Measurements from ENCODE around the gene PSEN2. TPM values are rescaled to one million over a fixed set of nuclear protein-coding genes. Genes with fewer than 3 reads are reported as not detected.
"Not testable (repeated sequence)": the region's sequence is repeated elsewhere in the genome, so short reads cannot be mapped to it uniquely, and the experiment has no call there.

Gene PSEN2
- total and polyA plus RNA-seq, 2 donors (not counting 1 experiment from before 2014, with no cell fraction given) = 15.8 to 26.0 TPM

- 85% methylated on average over 5 of the region's 9 CpGs for WGBS (ENCODE audit: insufficient coverage)
- Mint-ChIP-seq H3K4me1 (peaks cover 6% of the 10 kb centered on the region), H3K4me3 (no peak overlapping the region), H3K27ac (no peak overlapping the region), H3K9me3 (ENCODE audit: insufficient read depth) (peaks cover 9% of the 10 kb centered on the region), H3K27me3 (no peaks in the 10 kb centered on the region)
- Histone ChIP-seq H3K79me2 (ENCODE audit: control insufficient read depth, insufficient read depth, low read length) (no peaks in the 10 kb centered on the region), H3K36me3 (replicated peaks in 1 of 2; ENCODE audit: control extremely low read depth in 1 of 2, control insufficient read depth in 1 of 2, extremely low read depth in 1 of 2, insufficient read depth in 2 of 2, low read length in 1 of 2) (no peaks in the 10 kb centered on the region), H3K27ac (ENCODE audit: low read length in 2 of 2) (no peak overlapping the region), H3K4me3 (ENCODE audit: control extremely low read depth in 1 of 5, extremely low read depth in 1 of 5, insufficient read depth in 1 of 5, low read depth in 2 of 5, low read length in 4 of 5) (no peak overlapping the region), H3K27me3 (replicated peaks in 1 of 4; ENCODE audit: control extremely low read depth in 1 of 4, control insufficient read depth in 3 of 4, insufficient read depth in 4 of 4, low read length in 3 of 4) (no peaks in the 10 kb centered on the region), H3K4me1 (ENCODE audit: control insufficient read depth in 2 of 2, insufficient read depth in 2 of 2, low read length in 2 of 2) (peaks cover 4 to 9% of the 10 kb centered on the region in 2 donors), H3K9ac (ENCODE audit: low read length) (no peak overlapping the region), H2AFZ (ENCODE audit: insufficient read depth, low read depth, low read length, poor library complexity, severe bottlenecking) (no peak overlapping the region), H3K4me2 (replicated peaks; ENCODE audit: low read depth, low read length, poor library complexity, severe bottlenecking) (no peak overlapping the region), H4K20me1 (ENCODE audit: control insufficient read depth, insufficient read depth, low read length, poor library complexity, severe bottlenecking) (no peaks in the 10 kb centered on the region), H3K9me3 (ENCODE audit: control extremely low read depth in 1 of 3, control insufficient read depth in 2 of 3, insufficient read depth in 1 of 3, low read length in 2 of 3) (peaks cover 0 to 14% (median 0%) of the 10 kb centered on the region in 3 donors)
- ATAC-seq (ENCODE audit: low read depth) = no peak
- DNase-seq = no peak
- POLR2A ChIA-PET = interaction anchor here (0.7 kb wide), 1 partner anchor 10 kb away, joined by 3 read pairs; no protein-coding TSS in a partner anchor
- CTCF ChIA-PET = interaction anchor here (1.0 kb wide), 1 partner anchor 206 kb away, joined by 3 read pairs; no protein-coding TSS in a partner anchor
- TF ChIP-seq EZH2 (IDR thresholded peaks at IDR 0.05; ENCODE audit: borderline replicate concordance, insufficient read depth, low read depth, low read length, poor library complexity, severe bottlenecking) (no peak), CTCF (IDR thresholded peaks at IDR 0.05) (no peak)
- intact Hi-C loops (cut with micrococcal nuclease) = no loop called here
Observed at GRCh38 chr1:226832613-226833012, 37.8 kb upstream of the PSEN2 start.

- H4K20me1 ChIP-seq (ENCODE audit: control insufficient read depth, insufficient read depth, low read length, poor library complexity, severe bottlenecking); H3K4me1 Mint-ChIP-seq; H3K4me3 ChIP-seq (ENCODE audit: control extremely low read depth in 1 of 5, extremely low read depth in 1 of 5, insufficient read depth in 1 of 5, low read depth in 2 of 5, low read length in 4 of 5); H3K36me3 ChIP-seq (replicated peaks in 1 of 2; ENCODE audit: control extremely low read depth in 1 of 2, control insufficient read depth in 1 of 2, extremely low read depth in 1 of 2, insufficient read depth in 2 of 2, low read length in 1 of 2); H2AFZ ChIP-seq (ENCODE audit: insufficient read depth, low read depth, low read length, poor library complexity, severe bottlenecking); H3K27me3 ChIP-seq (replicated peaks in 1 of 4; ENCODE audit: control extremely low read depth in 1 of 4, control insufficient read depth in 3 of 4, insufficient read depth in 4 of 4, low read length in 3 of 4); H3K27ac Mint-ChIP-seq; DNase-seq; H3K4me2 ChIP-seq (replicated peaks; ENCODE audit: low read depth, low read length, poor library complexity, severe bottlenecking); H3K9me3 Mint-ChIP-seq (ENCODE audit: insufficient read depth); H3K4me1 ChIP-seq (ENCODE audit: control insufficient read depth in 2 of 2, insufficient read depth in 2 of 2, low read length in 2 of 2); CTCF ChIA-PET; intact Hi-C loops (cut with micrococcal nuclease); ATAC-seq (ENCODE audit: low read depth); H3K79me2 ChIP-seq (ENCODE audit: control insufficient read depth, insufficient read depth, low read length); H3K27me3 Mint-ChIP-seq; POLR2A ChIA-PET; H3K27ac ChIP-seq (ENCODE audit: low read length in 2 of 2); H3K9ac ChIP-seq (ENCODE audit: low read length); H3K4me3 Mint-ChIP-seq: not testable (repeated sequence)
- peaks cover 0 to 14% (median 0%) of the 10 kb centered on the region in 3 donors for H3K9me3 ChIP-seq (ENCODE audit: control extremely low read depth in 1 of 3, control insufficient read depth in 2 of 3, insufficient read depth in 1 of 3, low read length in 2 of 3)
- 94% methylated on average over 6 of the region's 6 CpGs for WGBS (ENCODE audit: insufficient coverage)
Observed at GRCh38 chr1:226834179-226834578, 36.2 kb upstream of the PSEN2 start.

GRCh38 chr1:226835396-226835795 lies 35.0 kb upstream of the PSEN2 start:
- WGBS (ENCODE audit: insufficient coverage) = 92% methylated on average over 7 of the region's 7 CpGs
- not testable (repeated sequence) for H3K36me3 ChIP-seq (replicated peaks in 1 of 2; ENCODE audit: control extremely low read depth in 1 of 2, control insufficient read depth in 1 of 2, extremely low read depth in 1 of 2, insufficient read depth in 2 of 2, low read length in 1 of 2); H3K27me3 Mint-ChIP-seq

More at GRCh38 chr1:226835396-226835795, 35.0 kb upstream of the PSEN2 start:
- H3K4me3 Mint-ChIP-seq; CTCF ChIA-PET; H3K27ac Mint-ChIP-seq; H3K27me3 ChIP-seq (replicated peaks in 1 of 4; ENCODE audit: control extremely low read depth in 1 of 4, control insufficient read depth in 3 of 4, insufficient read depth in 4 of 4, low read length in 3 of 4); H3K9ac ChIP-seq (ENCODE audit: low read length); H3K4me1 Mint-ChIP-seq; H4K20me1 ChIP-seq (ENCODE audit: control insufficient read depth, insufficient read depth, low read length, poor library complexity, severe bottlenecking); H3K4me1 ChIP-seq (ENCODE audit: control insufficient read depth in 2 of 2, insufficient read depth in 2 of 2, low read length in 2 of 2); H2AFZ ChIP-seq (ENCODE audit: insufficient read depth, low read depth, low read length, poor library complexity, severe bottlenecking); ATAC-seq (ENCODE audit: low read depth); H3K27ac ChIP-seq (ENCODE audit: low read length in 2 of 2); DNase-seq; H3K79me2 ChIP-seq (ENCODE audit: control insufficient read depth, insufficient read depth, low read length); H3K4me3 ChIP-seq (ENCODE audit: control extremely low read depth in 1 of 5, extremely low read depth in 1 of 5, insufficient read depth in 1 of 5, low read depth in 2 of 5, low read length in 4 of 5); H3K4me2 ChIP-seq (replicated peaks; ENCODE audit: low read depth, low read length, poor library complexity, severe bottlenecking); POLR2A ChIA-PET; intact Hi-C loops (cut with micrococcal nuclease); H3K9me3 Mint-ChIP-seq (ENCODE audit: insufficient read depth): not testable (repeated sequence)
- H3K9me3 ChIP-seq (ENCODE audit: control extremely low read depth in 1 of 3, control insufficient read depth in 2 of 3, insufficient read depth in 1 of 3, low read length in 2 of 3) = peaks cover 0 to 14% (median 0%) of the 10 kb centered on the region in 3 donors

Data from B cell (primary cell).